Activated gamma-delta T cell (primary cell): ENCODE measurements around the gene BASP1.
"Not testable (repeated sequence)": the region's sequence is repeated elsewhere in the genome, so short reads cannot be mapped to it uniquely, and the experiment has no call there.

Experiments used
- DNase-seq: peaks from one replicate; lab custom pipeline; 2025; lab: John Stamatoyannopoulos, UW

BASP1 gene

GRCh38 chr5:17319095-17319494 lies 101.7 kb downstream of the BASP1 start:
- not testable (repeated sequence) for DNase-seq

GRCh38 chr5:17325770-17326599 lies 108.6 kb downstream of the BASP1 start:
- DNase-seq, result no peak
